Glutamatergic neuron (in vitro differentiated cells): Measurements from ENCODE around the gene SH2D3C. TPM values are rescaled to one million over a fixed set of nuclear protein-coding genes. Genes with fewer than 3 reads are reported as not detected.
"Not testable (repeated sequence)": the region's sequence is repeated elsewhere in the genome, so short reads cannot be mapped to it uniquely, and the experiment has no call there.

Experiments used
- DNase-seq: peaks from one replicate; pipeline ENCODE4 v3.0.0; 2022
- H3K27ac Mint-ChIP-seq: one replicate; pipeline ENCODE4 v1.8.0; 2020; ENCODE audit warnings: mild to moderate bottlenecking, mixed read lengths, inconsistent platforms; ENCODE audit not compliant: unreplicated experiment
- H3K27me3 Mint-ChIP-seq: one replicate; pipeline ENCODE4 v1.8.0; 2020; ENCODE audit warnings: mild to moderate bottlenecking, moderate library complexity, mixed read lengths, inconsistent platforms; ENCODE audit not compliant: unreplicated experiment
- H3K36me3 Mint-ChIP-seq: one replicate; pipeline ENCODE4 v1.8.0; 2020; ENCODE audit warnings: mild to moderate bottlenecking, mixed read lengths, inconsistent platforms; ENCODE audit not compliant: unreplicated experiment
- H3K4me1 Mint-ChIP-seq: one replicate; pipeline ENCODE4 v1.8.0; 2020; ENCODE audit warnings: mild to moderate bottlenecking, low read depth, mixed read lengths, inconsistent platforms; ENCODE audit not compliant: unreplicated experiment
- H3K4me3 Mint-ChIP-seq: one replicate; pipeline ENCODE4 v1.8.0; 2020; ENCODE audit warnings: mild to moderate bottlenecking, mixed read lengths, inconsistent platforms; ENCODE audit not compliant: unreplicated experiment
- H3K9me3 Mint-ChIP-seq: one replicate; pipeline ENCODE4 v1.8.0; 2020; ENCODE audit warnings: mild to moderate bottlenecking, moderate library complexity, mixed read lengths, inconsistent platforms; ENCODE audit not compliant: unreplicated experiment
- total RNA-seq: library from RNA; stranded (reverse); fragmentation: NEBNext Ultra II Directional; extraction: Animal tissue kit (Norgen Biotek cat#: 25700); gene quantifications from one replicate; pipeline ENCODE4 v1.2.1, GENCODE V29; 2021; ENCODE audit not compliant: unreplicated experiment
- TF ChIP-seq, protein P1 (sequence below): fragments of 200-600 bp; sonication (generic); IDR thresholded peaks from one replicate; pipeline ENCODE4 v1.5.0; 2021; ENCODE audit not compliant: partially characterized antibody, unreplicated experiment

Gene SH2D3C
- total RNA-seq, 1 donor from 2014 or later: 71.7 TPM

DNA sequence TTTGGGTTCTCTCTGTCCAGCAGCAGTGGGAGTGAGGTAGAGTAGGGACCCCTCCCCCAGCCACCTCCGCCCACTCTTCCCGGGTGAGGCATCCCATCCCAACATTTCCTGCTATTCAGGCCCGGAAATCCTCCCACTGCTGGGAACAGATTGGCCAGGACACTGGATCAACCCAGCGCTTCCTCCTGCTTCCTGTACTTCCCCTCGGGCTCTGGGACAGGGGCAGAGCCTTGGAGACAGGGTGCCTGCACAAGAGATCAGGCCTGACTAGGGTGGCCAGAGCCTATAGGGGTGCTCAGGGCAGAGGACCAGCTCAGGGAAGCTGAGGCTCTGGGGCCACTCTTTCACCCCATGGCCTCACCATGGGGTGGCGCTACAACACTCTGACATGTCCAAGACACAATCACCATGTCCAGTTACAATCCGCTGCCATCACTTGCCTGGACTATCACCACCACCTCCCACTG, 14.5 kb downstream of the SH2D3C start:
- Mint-ChIP-seq H3K27me3 (peaks cover 18% of the 10 kb centered on the region), H3K36me3 (no peaks in the 10 kb centered on the region), H3K9me3 (peaks cover 11% of the 10 kb centered on the region), H3K4me3 (no peak overlapping the region), H3K4me1 (peaks cover 37% of the 10 kb centered on the region), H3K27ac (peak overlapping the region; percentile 53)
- TF ChIP-seq, protein P1, sequence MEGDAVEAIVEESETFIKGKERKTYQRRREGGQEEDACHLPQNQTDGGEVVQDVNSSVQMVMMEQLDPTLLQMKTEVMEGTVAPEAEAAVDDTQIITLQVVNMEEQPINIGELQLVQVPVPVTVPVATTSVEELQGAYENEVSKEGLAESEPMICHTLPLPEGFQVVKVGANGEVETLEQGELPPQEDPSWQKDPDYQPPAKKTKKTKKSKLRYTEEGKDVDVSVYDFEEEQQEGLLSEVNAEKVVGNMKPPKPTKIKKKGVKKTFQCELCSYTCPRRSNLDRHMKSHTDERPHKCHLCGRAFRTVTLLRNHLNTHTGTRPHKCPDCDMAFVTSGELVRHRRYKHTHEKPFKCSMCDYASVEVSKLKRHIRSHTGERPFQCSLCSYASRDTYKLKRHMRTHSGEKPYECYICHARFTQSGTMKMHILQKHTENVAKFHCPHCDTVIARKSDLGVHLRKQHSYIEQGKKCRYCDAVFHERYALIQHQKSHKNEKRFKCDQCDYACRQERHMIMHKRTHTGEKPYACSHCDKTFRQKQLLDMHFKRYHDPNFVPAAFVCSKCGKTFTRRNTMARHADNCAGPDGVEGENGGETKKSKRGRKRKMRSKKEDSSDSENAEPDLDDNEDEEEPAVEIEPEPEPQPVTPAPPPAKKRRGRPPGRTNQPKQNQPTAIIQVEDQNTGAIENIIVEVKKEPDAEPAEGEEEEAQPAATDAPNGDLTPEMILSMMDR: peak; percentile 28
- peak; percentile 42 for DNase-seq

DNA sequence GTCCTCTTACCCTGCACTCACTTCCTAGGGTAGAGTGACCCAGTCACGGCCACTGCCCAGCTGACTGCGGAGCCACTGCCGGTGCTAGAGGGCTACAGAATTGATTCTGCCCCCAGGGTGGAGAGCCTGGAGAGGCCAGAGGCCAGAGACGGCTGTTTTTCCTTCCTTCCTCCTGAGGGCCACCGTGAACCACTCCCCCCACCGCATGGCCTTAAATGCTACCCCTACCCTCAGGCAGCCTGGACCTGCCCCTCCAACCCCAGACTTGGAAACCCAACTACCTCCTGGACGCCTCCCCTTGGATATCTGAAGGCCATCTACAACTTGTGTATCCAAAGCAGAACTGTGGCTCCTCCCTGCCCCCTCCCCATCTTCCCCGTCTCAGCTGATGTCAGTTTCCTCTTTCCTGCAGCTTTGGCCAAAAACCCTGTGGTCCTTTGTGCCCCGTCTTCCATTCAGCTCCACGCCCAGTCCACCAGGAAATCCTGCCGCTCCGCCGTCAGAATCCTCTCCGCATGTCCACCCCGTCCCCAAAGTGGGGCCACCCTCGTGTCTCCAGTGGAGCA, 16.3 kb downstream of the SH2D3C start:
- Mint-ChIP-seq H3K9me3 (peaks cover 8% of the 10 kb centered on the region), H3K4me1 (peaks cover 28% of the 10 kb centered on the region), H3K4me3 (no peak overlapping the region), H3K27me3 (peaks cover 15% of the 10 kb centered on the region), H3K27ac (peak overlapping the region; percentile 44), H3K36me3 (no peaks in the 10 kb centered on the region)
- DNase-seq: peak; percentile 28
- TF ChIP-seq, protein P1: no peak

DNA sequence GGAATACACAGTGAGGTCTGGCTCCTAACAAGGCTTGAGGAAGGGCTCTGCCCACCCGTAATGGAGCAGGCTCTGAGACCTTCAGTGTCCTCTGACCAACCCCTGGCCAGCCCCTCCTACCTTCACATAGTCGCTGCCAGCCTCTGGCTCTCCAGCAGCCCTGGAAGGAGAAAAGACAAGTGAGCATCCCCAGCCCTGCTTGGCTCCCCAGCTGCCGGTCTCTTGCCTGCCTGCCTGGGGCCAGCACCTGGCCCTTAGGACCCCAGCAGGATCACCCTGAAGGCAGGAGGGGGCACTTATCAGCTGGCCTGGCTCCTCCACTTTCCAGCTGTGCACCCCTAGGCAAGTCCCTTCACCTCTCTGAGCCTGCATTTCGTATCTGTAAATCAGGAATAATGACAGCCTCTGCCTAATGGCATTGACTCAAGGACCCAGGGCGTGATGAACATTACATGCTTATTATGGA, 16.9 kb downstream of the SH2D3C start:
- Mint-ChIP-seq H3K27ac (no peak overlapping the region), H3K9me3 (peaks cover 8% of the 10 kb centered on the region)

DNA sequence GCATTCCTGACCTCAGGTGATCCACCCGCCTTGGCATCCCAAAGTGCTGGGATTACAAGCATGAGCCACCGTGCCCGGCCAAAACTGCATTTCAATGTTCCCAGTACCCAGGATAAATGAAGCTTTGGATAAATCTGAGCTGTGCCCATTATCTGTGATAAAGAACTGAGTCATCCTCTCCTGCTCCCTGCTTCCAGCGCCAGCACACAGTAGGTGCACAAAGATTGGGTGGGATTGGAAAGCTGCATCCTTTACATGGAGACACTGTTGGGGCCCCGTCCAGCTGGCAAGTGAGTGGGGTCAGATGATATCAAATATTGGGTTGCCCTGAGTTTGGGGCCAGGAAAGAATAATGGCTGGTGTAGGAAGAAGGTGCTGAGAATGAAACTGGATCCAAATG, 17.4 kb downstream of the SH2D3C start:
- Mint-ChIP-seq H3K4me1 (peaks cover 22% of the 10 kb centered on the region), H3K27ac (no peak overlapping the region), H3K36me3 (no peaks in the 10 kb centered on the region), H3K9me3 (peaks cover 5% of the 10 kb centered on the region), H3K27me3 (peaks cover 12% of the 10 kb centered on the region), H3K4me3 (no peak overlapping the region)
- no peak for DNase-seq
- TF ChIP-seq, protein P1: no peak

More for the DNA sequence above, 16.9 kb downstream of the SH2D3C start:
- peak; percentile 22 for DNase-seq
- no peaks in the 10 kb centered on the region for H3K36me3 Mint-ChIP-seq
- peaks cover 15% of the 10 kb centered on the region for H3K27me3 Mint-ChIP-seq
- TF ChIP-seq, protein P1: no peak
- no peak overlapping the region for H3K4me3 Mint-ChIP-seq
- H3K4me1 Mint-ChIP-seq: peaks cover 26% of the 10 kb centered on the region

DNA sequence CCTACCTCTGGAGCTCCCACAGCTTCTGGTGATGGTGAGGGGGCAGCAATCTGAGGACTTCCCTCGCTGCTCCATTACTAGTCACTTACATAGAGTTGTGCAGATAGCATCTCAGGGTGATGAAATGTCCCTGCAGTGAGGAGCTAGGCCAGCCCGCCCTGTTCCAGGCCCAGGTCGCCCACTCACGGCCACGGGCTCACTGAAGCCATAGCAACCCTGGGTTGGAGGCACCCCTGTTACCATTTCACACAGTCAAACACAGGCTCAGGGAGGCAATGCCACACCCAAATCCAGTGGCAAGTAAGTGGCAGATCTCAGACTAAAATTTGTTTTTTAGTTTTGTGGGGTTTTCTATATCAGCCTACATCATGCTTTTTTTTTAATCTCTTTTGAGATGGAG, 19.6 kb downstream of the SH2D3C start:
- Mint-ChIP-seq H3K4me3 (no peak overlapping the region), H3K36me3 (no peaks in the 10 kb centered on the region), H3K9me3 (peaks cover 2% of the 10 kb centered on the region), H3K4me1 (peaks cover 14% of the 10 kb centered on the region), H3K27me3 (peaks cover 11% of the 10 kb centered on the region), H3K27ac (no peak overlapping the region)
- TF ChIP-seq, protein P1: no peak
- no peak for DNase-seq

DNA sequence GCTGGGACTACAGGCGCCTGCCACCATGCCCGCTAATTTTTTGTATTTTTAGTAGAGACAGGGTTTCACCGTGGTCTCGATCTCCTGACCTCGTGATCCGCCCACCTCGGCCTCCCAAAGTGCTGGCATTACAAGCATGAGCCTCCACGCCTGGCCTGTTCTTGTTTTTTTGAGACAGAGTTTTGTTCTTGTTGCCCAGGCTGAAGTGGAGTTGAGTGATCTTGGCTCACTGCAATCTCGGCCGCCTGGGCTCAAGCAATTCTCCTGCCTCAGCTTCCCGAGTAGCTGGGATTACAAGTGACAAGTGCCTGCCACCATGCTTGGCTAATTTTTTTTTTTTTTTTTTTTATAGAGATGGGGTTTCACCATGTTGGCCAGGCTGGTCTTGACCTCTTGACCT, 21.7 kb downstream of the SH2D3C start:
- not testable (repeated sequence) for H3K36me3 Mint-ChIP-seq, H3K9me3 Mint-ChIP-seq, H3K27ac Mint-ChIP-seq, H3K27me3 Mint-ChIP-seq, H3K4me1 Mint-ChIP-seq, DNase-seq
- peak overlapping the region; percentile 38 for H3K4me3 Mint-ChIP-seq
